GM12872 (cell line): Measurements from ENCODE around the gene HELZ2.

Experiments
- TF ChIP-seq, protein P1 (sequence below): IDR thresholded peaks from 3 replicates; pipeline ENCODE4 v1.5.1; 2011; ENCODE audit warnings: low read depth, mild to moderate bottlenecking, low read length, moderate library complexity; ENCODE audit not compliant: insufficient read depth

The HELZ2 gene

DNA sequence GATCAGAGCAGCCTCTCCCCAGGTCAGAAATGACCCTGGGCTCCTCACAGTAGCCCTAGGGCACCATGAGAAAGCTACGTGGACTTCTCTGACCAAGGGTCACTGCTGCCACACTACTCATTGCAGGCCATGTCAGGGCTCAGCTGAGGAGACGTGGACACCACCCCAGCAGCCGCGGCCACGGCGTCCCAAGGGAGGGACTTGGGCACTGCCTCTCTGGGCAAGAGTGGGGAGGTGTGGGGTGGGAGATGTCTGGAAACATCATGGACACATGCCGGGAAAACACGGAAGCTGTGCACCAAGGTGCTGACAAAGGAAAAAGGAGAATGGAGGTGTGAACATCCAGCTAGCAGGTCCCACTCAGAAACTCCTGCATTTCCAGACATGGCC is 43.8 kb upstream of the HELZ2 start:
- TF ChIP-seq, protein P1, sequence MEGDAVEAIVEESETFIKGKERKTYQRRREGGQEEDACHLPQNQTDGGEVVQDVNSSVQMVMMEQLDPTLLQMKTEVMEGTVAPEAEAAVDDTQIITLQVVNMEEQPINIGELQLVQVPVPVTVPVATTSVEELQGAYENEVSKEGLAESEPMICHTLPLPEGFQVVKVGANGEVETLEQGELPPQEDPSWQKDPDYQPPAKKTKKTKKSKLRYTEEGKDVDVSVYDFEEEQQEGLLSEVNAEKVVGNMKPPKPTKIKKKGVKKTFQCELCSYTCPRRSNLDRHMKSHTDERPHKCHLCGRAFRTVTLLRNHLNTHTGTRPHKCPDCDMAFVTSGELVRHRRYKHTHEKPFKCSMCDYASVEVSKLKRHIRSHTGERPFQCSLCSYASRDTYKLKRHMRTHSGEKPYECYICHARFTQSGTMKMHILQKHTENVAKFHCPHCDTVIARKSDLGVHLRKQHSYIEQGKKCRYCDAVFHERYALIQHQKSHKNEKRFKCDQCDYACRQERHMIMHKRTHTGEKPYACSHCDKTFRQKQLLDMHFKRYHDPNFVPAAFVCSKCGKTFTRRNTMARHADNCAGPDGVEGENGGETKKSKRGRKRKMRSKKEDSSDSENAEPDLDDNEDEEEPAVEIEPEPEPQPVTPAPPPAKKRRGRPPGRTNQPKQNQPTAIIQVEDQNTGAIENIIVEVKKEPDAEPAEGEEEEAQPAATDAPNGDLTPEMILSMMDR: no peak

DNA sequence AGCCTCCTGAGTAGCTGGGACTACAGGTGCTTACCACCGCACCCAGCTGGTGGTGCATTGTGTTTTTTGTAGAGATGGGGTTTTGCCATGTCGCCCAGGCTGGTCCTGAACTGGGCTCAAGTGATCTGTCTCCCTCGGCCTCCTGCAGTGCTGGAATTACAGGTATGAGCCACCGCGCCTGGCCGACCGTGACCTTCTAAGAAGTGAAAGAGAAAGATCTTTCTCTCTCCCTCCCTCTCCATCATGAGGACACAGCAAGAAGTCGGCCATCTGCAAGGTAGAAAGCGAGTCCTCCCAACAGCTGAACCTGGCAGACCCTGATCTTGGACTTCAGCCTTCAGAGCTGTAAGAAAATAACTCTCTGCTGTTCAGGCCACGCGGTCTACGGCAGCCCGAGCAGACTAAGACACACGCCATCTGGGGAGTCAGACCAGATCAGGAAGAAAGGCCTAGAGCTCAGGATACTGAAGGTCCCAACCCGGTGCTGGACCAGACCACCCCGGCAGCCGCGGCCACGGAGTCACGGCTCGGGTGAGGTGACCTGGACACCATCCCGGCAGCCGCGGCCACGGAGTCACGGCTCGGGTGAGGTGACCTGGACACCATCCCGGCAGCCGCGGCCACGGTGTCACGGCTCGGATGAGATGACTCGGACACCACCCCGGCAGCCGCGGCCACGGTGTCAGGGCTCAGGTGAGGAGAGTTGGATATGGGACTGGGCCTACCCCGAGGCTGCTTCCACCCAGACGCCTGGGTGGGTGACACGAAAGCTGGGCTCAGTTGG is 43.2 kb upstream of the HELZ2 start:
- TF ChIP-seq, protein P1: no peak

- TF ChIP-seq, protein P1: peak; percentile 38; the same call in 2 of the 3 replicates
Observed at GRCh38 chr20:63613863-63614594, 40.0 kb upstream of the HELZ2 start.

- TF ChIP-seq, protein P1: no peak
Observed at GRCh38 chr20:63612276-63612931, 38.4 kb upstream of the HELZ2 start.

GRCh38 chr20:63611646-63612045 is 37.6 kb upstream of the HELZ2 start:
- TF ChIP-seq, protein P1: no peak

- TF ChIP-seq, protein P1: no peak
Observed at GRCh38 chr20:63610581-63611435, 36.8 kb upstream of the HELZ2 start.
